GM18498 (cell line): ENCODE data around the gene MRTFA.
"Not testable (repeated sequence)": the region's sequence is repeated elsewhere in the genome, so short reads cannot be mapped to it uniquely, and the experiment has no call there.

Experiments
- ATAC-seq: cut with Tn5 transposase; IDR thresholded peaks from one replicate; pipeline ENCODE4 v1.9.1; 2021; ENCODE audit warnings: mild to moderate bottlenecking, moderate library complexity; ENCODE audit not compliant: unreplicated experiment

Gene MRTFA

GRCh38 chr22:40636380-40637182 lies at the start of gene MRTFA:
TSS of gene MRTFA (minus strand) at chr22:40636719.
- peak; percentile 94 for ATAC-seq

GRCh38 chr22:40685406-40685805 lies 48.9 kb upstream of the MRTFA start:
- no peak for ATAC-seq

GRCh38 chr22:40684728-40685127 lies 48.2 kb upstream of the MRTFA start:
- no peak for ATAC-seq

GRCh38 chr22:40681451-40681850 lies 44.9 kb upstream of the MRTFA start:
- ATAC-seq, result no peak

- no peak for ATAC-seq
Measured at GRCh38 chr22:40680819-40681183, 44.3 kb upstream of the MRTFA start.

GRCh38 chr22:40679964-40680818 lies 43.7 kb upstream of the MRTFA start:
- no peak for ATAC-seq

GRCh38 chr22:40679249-40679963 lies 42.9 kb upstream of the MRTFA start, which contains the start of gene MCHR1:
TSS of gene MCHR1 (plus strand) at chr22:40679484. CDS start at chr22:40679653, 169 bp downstream.
- ATAC-seq, result no peak

GRCh38 chr22:40678493-40679248 lies 42.2 kb upstream of the MRTFA start:
- ATAC-seq, result no peak

- no peak for ATAC-seq
Measured at GRCh38 chr22:40676644-40677043, 40.1 kb upstream of the MRTFA start.

- ATAC-seq, result not testable (repeated sequence)
Measured at GRCh38 chr22:40676166-40676565, 39.6 kb upstream of the MRTFA start.

GRCh38 chr22:40674274-40674673 lies 37.8 kb upstream of the MRTFA start:
- ATAC-seq, result no peak

GRCh38 chr22:40673017-40673416 lies 36.5 kb upstream of the MRTFA start:
- no peak for ATAC-seq

- ATAC-seq, result no peak
Measured at GRCh38 chr22:40671796-40672360, 35.4 kb upstream of the MRTFA start.

GRCh38 chr22:40671369-40671768 lies 34.9 kb upstream of the MRTFA start:
- ATAC-seq, result no peak

GRCh38 chr22:40670058-40670457 lies 33.5 kb upstream of the MRTFA start:
- no peak for ATAC-seq

- ATAC-seq, result no peak
Measured at GRCh38 chr22:40668611-40669411, 32.3 kb upstream of the MRTFA start.

GRCh38 chr22:40666151-40666848 lies 29.8 kb upstream of the MRTFA start:
- ATAC-seq, result no peak

- no peak for ATAC-seq
Measured at GRCh38 chr22:40665312-40665711, 28.8 kb upstream of the MRTFA start.

GRCh38 chr22:40661671-40662070 lies 25.2 kb upstream of the MRTFA start:
- no peak for ATAC-seq
